GM08714 (cell line): ENCODE measurements around the gene HECTD4.

Experiments
- H3K4me3 ChIP-seq: fragments of 200-500 bp; sonication (Bioruptor generic); 2 replicates; pipeline ENCODE4 v1.5.1; 2014; ENCODE audit warnings: mild to moderate bottlenecking, low read length, inconsistent platforms
- ZNF274 ChIP-seq: IDR thresholded peaks from 2 replicates; pipeline ENCODE4 v1.6.1; 2012; ENCODE audit warnings: mild to moderate bottlenecking, low read depth, low read length

The HECTD4 gene

GRCh38 chr12:112175361-112176155 is 206.7 kb downstream of the HECTD4 start:
- TF ChIP-seq ZNF274, result no peak
- no peak overlapping the region for H3K4me3 ChIP-seq

DNA sequence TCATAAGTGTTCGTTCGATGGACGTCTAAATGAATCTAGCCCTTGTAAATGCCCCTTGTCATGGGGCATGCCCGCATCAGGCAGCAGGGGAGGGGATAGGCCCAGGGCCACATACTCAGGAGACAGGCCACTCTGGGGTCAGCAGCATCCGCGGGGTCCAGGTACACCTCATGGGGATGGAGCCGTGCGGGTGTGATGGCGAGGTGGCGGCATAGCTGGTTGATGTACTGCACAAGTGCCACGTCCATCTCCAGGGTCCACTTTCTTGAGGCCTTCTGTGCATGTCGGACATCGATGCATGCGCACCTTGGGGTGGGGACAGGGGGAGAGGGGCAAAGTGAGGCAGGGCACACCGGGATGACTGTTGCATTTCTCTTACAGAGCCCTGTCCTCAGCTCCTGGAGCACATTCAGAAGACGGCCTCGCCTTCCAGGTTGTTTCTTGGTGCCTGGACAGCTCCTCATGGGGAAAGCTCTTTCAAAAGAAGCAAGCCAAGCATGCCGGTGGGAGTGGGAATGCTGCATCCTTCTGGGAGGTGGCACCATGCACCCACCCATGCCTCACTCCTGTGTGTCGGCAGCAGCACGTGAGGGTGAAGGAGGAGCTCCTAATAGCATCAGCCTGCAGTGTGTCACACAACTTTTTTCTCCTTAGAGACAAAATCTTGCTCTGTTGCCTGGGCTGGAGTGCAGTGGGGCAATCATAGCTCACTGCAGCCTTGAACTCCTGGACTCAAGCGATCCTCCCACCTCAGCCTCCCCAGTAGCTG is 209.5 kb downstream of the HECTD4 start:
- TF ChIP-seq ZNF274, result no peak
- H3K4me3 ChIP-seq, result no peak overlapping the region

GRCh38 chr12:112170971-112171596 is 211.1 kb downstream of the HECTD4 start:
- no peak for TF ChIP-seq ZNF274
- H3K4me3 ChIP-seq, result no peak overlapping the region

- no peak overlapping the region for H3K4me3 ChIP-seq
- TF ChIP-seq ZNF274, result no peak
These were observed 211.9 kb downstream of the HECTD4 start for GRCh38 chr12:112170376-112170775.

DNA sequence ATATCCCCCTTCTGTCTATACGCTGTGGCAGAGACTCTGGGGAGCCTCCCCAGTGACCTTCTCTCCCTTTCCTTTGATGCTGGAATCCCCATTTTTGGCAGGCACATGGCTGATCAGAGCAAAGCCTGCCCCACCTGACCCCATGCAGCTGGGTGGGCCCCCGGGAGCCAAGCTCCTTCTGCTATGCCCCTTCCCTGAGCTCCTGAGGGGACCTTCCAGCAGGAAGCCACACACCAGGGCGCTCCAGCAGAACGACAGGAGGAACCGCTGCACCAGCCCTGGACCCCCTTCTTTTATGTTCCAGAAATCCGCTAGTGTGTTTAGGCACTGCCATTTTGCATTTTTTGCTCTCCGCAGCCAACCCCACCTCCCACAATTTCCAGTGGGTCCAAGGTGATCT is 212.3 kb downstream of the HECTD4 start:
- H3K4me3 ChIP-seq, result no peak overlapping the region
- TF ChIP-seq ZNF274, result no peak

GRCh38 chr12:112169161-112169872 is 212.9 kb downstream of the HECTD4 start:
- H3K4me3 ChIP-seq, result no peak overlapping the region
- TF ChIP-seq ZNF274, result no peak

- H3K4me3 ChIP-seq, result no peak overlapping the region
- no peak for TF ChIP-seq ZNF274
These were observed 213.7 kb downstream of the HECTD4 start for GRCh38 chr12:112168561-112168971.

DNA sequence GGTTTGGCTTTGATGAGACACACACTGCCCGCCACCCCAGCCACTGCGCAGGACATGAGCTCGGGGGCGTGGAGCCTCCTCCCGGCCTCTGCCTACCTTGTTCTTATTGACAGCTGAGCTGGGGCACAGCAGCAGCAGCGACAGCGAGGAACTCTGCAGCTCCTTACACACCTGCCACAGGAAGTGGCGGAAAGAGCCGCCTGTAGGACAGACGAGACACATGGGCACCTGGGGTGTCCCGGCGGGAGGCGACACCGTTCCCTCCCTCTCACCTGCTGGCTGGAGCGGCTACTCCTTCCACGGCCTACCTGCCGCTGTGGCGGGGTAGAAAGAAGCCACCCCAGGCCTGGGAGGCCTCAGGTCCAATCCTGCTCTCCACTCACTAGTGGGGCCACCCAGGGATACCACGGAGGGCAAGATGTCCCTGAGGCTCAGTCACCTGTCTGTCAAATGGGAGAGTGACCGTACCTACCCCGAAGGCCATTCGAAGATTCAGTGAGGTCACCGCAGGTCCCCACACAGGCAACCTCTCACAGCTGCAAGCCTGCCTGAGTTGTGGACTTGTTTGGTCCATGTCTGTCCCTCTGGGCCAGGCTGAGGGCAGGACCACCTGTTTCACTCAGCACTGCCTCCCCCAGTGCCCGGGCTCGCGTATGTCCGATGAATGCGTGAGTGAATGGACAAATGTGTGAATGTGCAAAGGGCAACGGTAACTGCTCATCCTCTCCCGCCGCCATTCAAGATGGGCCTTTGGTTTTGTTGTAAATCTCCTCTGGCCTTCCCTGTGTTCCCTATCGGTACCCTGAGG is 214.3 kb downstream of the HECTD4 start:
- no peak for TF ChIP-seq ZNF274
- no peak overlapping the region for H3K4me3 ChIP-seq

GRCh38 chr12:112167031-112167461 is 215.2 kb downstream of the HECTD4 start:
- H3K4me3 ChIP-seq, result no peak overlapping the region
- TF ChIP-seq ZNF274, result no peak

DNA sequence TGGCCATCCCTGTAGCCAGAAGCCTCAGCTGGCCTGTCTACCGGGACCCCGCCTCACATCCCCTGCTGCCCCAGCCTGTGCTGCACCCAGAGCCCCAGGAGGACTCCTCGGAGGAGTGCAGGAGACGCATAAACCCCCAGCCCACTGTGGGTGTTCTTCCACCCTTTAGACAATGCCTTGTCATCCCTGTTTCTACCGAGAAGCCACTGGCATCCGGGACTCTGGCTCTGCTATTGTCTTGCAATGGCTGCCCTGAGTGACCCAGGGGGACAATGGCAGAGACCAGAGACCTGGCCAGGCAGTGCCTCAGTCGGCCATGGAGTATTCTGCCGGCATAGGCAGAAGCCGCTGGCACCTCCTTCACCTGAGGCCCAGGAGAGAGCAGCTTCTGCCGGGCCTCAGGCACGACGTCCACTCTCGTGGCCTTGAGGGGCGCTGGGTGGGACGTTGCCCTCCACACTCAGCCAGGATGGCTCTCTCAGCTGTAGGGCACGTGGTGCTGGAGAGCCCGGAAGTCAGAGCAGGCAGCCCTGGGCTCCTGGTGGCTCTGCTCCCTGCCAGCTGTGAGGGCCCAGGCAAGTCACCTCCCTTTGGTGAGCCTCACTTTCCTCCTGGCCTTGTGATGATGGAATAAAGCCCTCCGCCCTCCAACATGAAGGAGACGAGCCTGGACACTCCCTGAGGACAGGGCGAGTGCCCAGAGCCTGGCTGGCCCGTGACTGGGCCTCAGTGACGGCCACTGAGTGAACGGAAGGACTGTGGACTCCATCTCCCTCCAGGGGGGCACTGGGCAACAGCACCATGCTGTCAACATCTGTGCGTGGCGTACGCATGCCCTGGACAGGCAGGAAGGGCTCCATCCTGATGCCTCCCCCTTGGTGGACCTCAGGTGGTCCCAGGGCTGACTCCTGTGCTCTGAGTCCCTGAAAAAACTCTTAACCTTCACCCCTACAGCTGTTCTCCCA is 215.9 kb downstream of the HECTD4 start:
- H3K4me3 ChIP-seq, result no peak overlapping the region
- no peak for TF ChIP-seq ZNF274

DNA sequence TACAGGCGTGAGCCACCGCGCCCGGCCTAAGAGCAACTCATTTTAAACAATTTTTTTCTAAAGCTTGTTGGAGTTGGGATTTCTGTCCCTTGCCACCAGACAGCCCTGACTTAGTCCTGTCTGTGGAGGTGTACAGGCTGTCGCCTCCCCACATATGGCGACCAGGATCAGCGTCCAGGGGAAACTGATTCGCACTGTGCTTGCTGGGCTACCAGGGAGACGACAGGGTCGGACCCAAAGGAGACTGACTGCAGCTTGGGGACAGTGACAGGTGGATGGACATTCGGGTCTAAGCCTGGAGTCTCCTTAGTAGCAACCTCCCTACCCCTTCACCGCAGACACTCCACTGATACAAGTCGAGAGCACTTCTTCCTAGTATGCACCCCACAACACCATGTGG is 216.6 kb downstream of the HECTD4 start:
- no peak overlapping the region for H3K4me3 ChIP-seq
- no peak for TF ChIP-seq ZNF274

- H3K4me3 ChIP-seq, result no peak overlapping the region
- no peak for TF ChIP-seq ZNF274
These were observed 218.1 kb downstream of the HECTD4 start for GRCh38 chr12:112164011-112164660.
